Neutrophil (primary cell): ENCODE measurements around the gene DHRS1.

Experiments used
- H3K27ac ChIP-seq: fragments of 200-600 bp; sonication (generic); 2 replicates; pipeline ENCODE4 v1.5.1; 2016; ENCODE audit warnings: mild to moderate bottlenecking, moderate library complexity
- H3K27me3 ChIP-seq: fragments of 200-600 bp; sonication (generic); 2 replicates; pipeline ENCODE4 v1.6.0; 2016; ENCODE audit warnings: mild to moderate bottlenecking
- H3K36me3 ChIP-seq: fragments of 200-600 bp; sonication (generic); 2 replicates; pipeline ENCODE4 v1.5.1; 2017
- H3K4me1 ChIP-seq, 2 experiments: fragments of 200-600 bp in 1 of 2; sonication (generic) in 1 of 2; 1 replicate in 1 of 2; 2 replicates in 1 of 2; pipeline versions ENCODE4 v1.5.1 to v1.6.1; 2013 to 2016; ENCODE audit warnings: low read depth in 1 of 2, low read length in 1 of 2, mild to moderate bottlenecking in 1 of 2, moderate library complexity in 1 of 2; ENCODE audit not compliant: control insufficient read depth in 1 of 2, insufficient read depth in 1 of 2
- H3K4me3 ChIP-seq, 2 experiments: fragments of 200-600 bp in 1 of 2; sonication (generic) in 1 of 2; 1 replicate in 1 of 2; 2 replicates in 1 of 2; pipeline ENCODE4 v1.5.1; 2013 to 2016; ENCODE audit warnings: low read depth in 1 of 2, low read length in 1 of 2, mild to moderate bottlenecking in 1 of 2, moderate library complexity in 1 of 2
- H3K9me3 ChIP-seq: fragments of 200-600 bp; sonication (generic); 2 replicates; pipeline ENCODE4 v1.5.1; 2016
- CTCF ChIP-seq: fragments of 200-600 bp; sonication (generic); IDR thresholded peaks from 2 replicates; pipeline ENCODE4 v1.5.1; 2016; ENCODE audit warnings: antibody characterized with exemption

DHRS1 gene

GRCh38 chr14:24299255-24300191 lies at the start of gene DHRS1, which contains the start of gene NOP9:
TSS of gene DHRS1 (minus strand) at chr14:24299780. CDS start at chr14:24299106, 674 bp downstream.
TSS of gene NOP9 (plus strand) at chr14:24299850. CDS start at chr14:24299955, 105 bp downstream.
- Histone ChIP-seq H3K27ac (peak within 1 kb of the TSS; percentile 87), H3K27me3 (no peaks in the 10 kb centered on the region), H3K4me1 (peaks cover 42 to 49% of the 10 kb centered on the region in 2 experiments), H3K36me3 (peaks cover 34% of the 10 kb centered on the region), H3K4me3 (peak within 1 kb of the TSS; percentile 88 to 91), H3K9me3 (no peaks in the 10 kb centered on the region)
- peak; percentile 54 for TF ChIP-seq CTCF

GRCh38 chr14:24348186-24348585 lies 48.6 kb upstream of the DHRS1 start:
- no peak for TF ChIP-seq CTCF
- Histone ChIP-seq H3K9me3 (no peaks in the 10 kb centered on the region), H3K4me1 (no peaks in the 10 kb centered on the region), H3K27ac (no peak overlapping the region), H3K27me3 (peaks cover 39% of the 10 kb centered on the region), H3K4me3 (no peak overlapping the region), H3K36me3 (no peaks in the 10 kb centered on the region)

- Histone ChIP-seq H3K4me1 (no peaks in the 10 kb centered on the region), H3K9me3 (no peaks in the 10 kb centered on the region), H3K36me3 (no peaks in the 10 kb centered on the region), H3K4me3 (no peak overlapping the region), H3K27ac (no peak overlapping the region), H3K27me3 (peaks cover 29% of the 10 kb centered on the region)
- no peak for TF ChIP-seq CTCF
These were observed 47.6 kb upstream of the DHRS1 start for GRCh38 chr14:24347134-24347533.

GRCh38 chr14:24343795-24344660 lies 44.4 kb upstream of the DHRS1 start:
- TF ChIP-seq CTCF = no peak

GRCh38 chr14:24342889-24343288 lies 43.3 kb upstream of the DHRS1 start:
- no peak for TF ChIP-seq CTCF
- Histone ChIP-seq H3K27me3 (peaks cover 6% of the 10 kb centered on the region), H3K4me1 (peaks cover 20 to 23% of the 10 kb centered on the region in 2 experiments), H3K36me3 (peaks cover 10% of the 10 kb centered on the region), H3K4me3 (no peak overlapping the region), H3K9me3 (no peaks in the 10 kb centered on the region), H3K27ac (no peak overlapping the region)

More at GRCh38 chr14:24343795-24344660, 44.4 kb upstream of the DHRS1 start:
- no peaks in the 10 kb centered on the region for H3K9me3 ChIP-seq
- H3K36me3 ChIP-seq = no peaks in the 10 kb centered on the region
- H3K4me3 ChIP-seq = no peak overlapping the region
- H3K4me1 ChIP-seq = peaks cover 9 to 12% of the 10 kb centered on the region in 2 experiments
- H3K27me3 ChIP-seq = peaks cover 8% of the 10 kb centered on the region
- no peak overlapping the region for H3K27ac ChIP-seq
